HepG2 (cell line): Measurements from ENCODE around the gene FAM217B. TPM values are rescaled to one million over a fixed set of nuclear protein-coding genes. Genes with fewer than 3 reads are reported as not detected.

Experiments used
- ATAC-seq: fragments of 200-7000 bp; cut with Tn5 transposase; 3 replicates; pipeline ENCODE4 v1.9.1; 2020; ENCODE audit warnings: mild to moderate bottlenecking, moderate library complexity
- BruUV-seq: library from RNA; stranded (reverse); fragments of 400-500 nt; replicated peaks from 2 replicates; lab custom pipeline; 2021; lab: Mats Ljungman, UMichigan
- CTCF ChIA-PET: fragments of 300-600 bp; formaldehyde crosslinking; extraction: SDS; loops from one replicate; lab custom pipeline; 2021; ENCODE audit warnings: low total read pairs, inconsistent platforms, low intra/inter-chr PET ratio; lab: Yijun Ruan, JAX
- POLR2A ChIA-PET: fragments of 350-600 bp; sonication (Branson Sonifier 250); formaldehyde crosslinking; loops from one replicate; lab custom pipeline; 2020; ENCODE audit warnings: antibody characterized with exemption, inconsistent platforms; lab: Yijun Ruan, JAX
- DNase-seq: peaks from one replicate; pipeline ENCODE4 v3.0.0-alpha.2; 2015; ENCODE audit warnings: low spot score
- FAIRE-seq: peaks from 3 replicates; lab custom pipeline; 2011; peaks lifted over from hg19 to GRCh38; lab: Jason Lieb, UNC
- H2AFZ ChIP-seq: one replicate; pipeline ENCODE4 v1.6.1; 2011; ENCODE audit warnings: low read length, inconsistent platforms
- H3K27ac ChIP-seq: fragments of 300-600 bp; 3 replicates; pipeline ENCODE4 v1.8.0; 2011; ENCODE audit warnings: mixed run types, mild to moderate bottlenecking, mixed read lengths, low read length, inconsistent platforms; ENCODE audit not compliant: insufficient read depth; ENCODE audit errors: extremely low read length
- H3K27me3 ChIP-seq, 2 experiments: fragments of 200-600 bp in 1 of 2; 2 replicates in 1 of 2; 3 replicates in 1 of 2; pipeline versions ENCODE4 v1.6.0 to v1.8.0; 2011; ENCODE audit warnings: low read length in 2 of 2, mild to moderate bottlenecking in 2 of 2, moderate library complexity in 2 of 2, inconsistent platforms in 1 of 2; ENCODE audit not compliant: insufficient read depth in 2 of 2, control insufficient read depth in 1 of 2
- H3K36me3 ChIP-seq, 2 experiments: fragments of 200-600 bp in 1 of 2; replicated peaks in 1 of 2; 2 replicates in 1 of 2; 3 replicates in 1 of 2; pipeline versions ENCODE4 v1.5.1 to v1.8.0; 2011; ENCODE audit warnings: low read length in 2 of 2, inconsistent platforms in 1 of 2; ENCODE audit not compliant: insufficient read depth in 2 of 2, control insufficient read depth in 1 of 2
- H3K4me1 ChIP-seq: 2 replicates; pipeline ENCODE4 v1.5.1; 2012; ENCODE audit warnings: low read length, inconsistent platforms; ENCODE audit not compliant: insufficient read depth
- H3K4me2 ChIP-seq: 2 replicates; pipeline ENCODE4 v1.6.0; 2011; ENCODE audit warnings: low read depth, low read length, inconsistent platforms
- H3K4me3 ChIP-seq, 3 experiments: fragments of 200-600 bp in 1 of 3; sonication (generic), shearing (Covaris generic) in 1 of 3; replicated peaks in 1 of 3; 2 replicates each; pipeline ENCODE4 v1.5.1; 2011 to 2016; ENCODE audit warnings: low read length in 3 of 3, inconsistent platforms in 2 of 3, low read depth in 2 of 3, mild to moderate bottlenecking in 2 of 3, control low read depth in 1 of 3, mixed read lengths in 1 of 3; ENCODE audit not compliant: insufficient read depth in 1 of 3
- H3K79me2 ChIP-seq: one replicate; pipeline ENCODE4 v1.6.1; 2011; ENCODE audit warnings: low read length, inconsistent platforms; ENCODE audit not compliant: insufficient read depth
- H3K9ac ChIP-seq: 2 replicates; pipeline ENCODE4 v1.6.0; 2011; ENCODE audit warnings: mild to moderate bottlenecking, low read depth, low read length, inconsistent platforms; ENCODE audit not compliant: insufficient read depth
- H3K9me3 ChIP-seq: 2 replicates; pipeline ENCODE4 v1.5.1; 2012; ENCODE audit warnings: mild to moderate bottlenecking, low read length
- H4K20me1 ChIP-seq: 2 replicates; pipeline ENCODE4 v1.6.0; 2011; ENCODE audit warnings: inconsistent platforms, mild to moderate bottlenecking, low read length, moderate library complexity; ENCODE audit not compliant: insufficient read depth
- ARID2 ChIP-seq: sonication (generic); formaldehyde crosslinking; IDR thresholded peaks from 2 replicates; pipeline ENCODE4 v1.8.1; 2022; ENCODE audit warnings: mild to moderate bottlenecking, missing genetic modification reagents, borderline replicate concordance
- BCL6 ChIP-seq: IDR thresholded peaks from 2 replicates; pipeline ENCODE4 v1.6.1; 2016; ENCODE audit warnings: missing genetic modification reagents, missing compliant biosample characterization
- EEA1 ChIP-seq: sonication (generic); formaldehyde crosslinking; IDR thresholded peaks from 2 replicates; pipeline ENCODE4 v1.5.1; 2020; ENCODE audit warnings: mild to moderate bottlenecking, missing genetic modification reagents, borderline replicate concordance
- PHB2 ChIP-seq: fragments of 450-650 bp; IDR thresholded peaks from 2 replicates; pipeline ENCODE4 v1.6.1; 2018; ENCODE audit not compliant: partially characterized antibody
- PLRG1 ChIP-seq: fragments of 450-650 bp; conservative IDR thresholded peaks from 2 replicates; pipeline ENCODE4 v1.6.1; 2016
- RFX1 ChIP-seq: fragments of 450-650 bp; IDR thresholded peaks from 2 replicates; pipeline ENCODE4 v1.6.1; 2017
- SMARCC2 ChIP-seq: fragments of 450-650 bp; IDR thresholded peaks from 2 replicates; pipeline ENCODE4 v1.6.1; 2017; ENCODE audit warnings: antibody characterized with exemption, mild to moderate bottlenecking
- WGBS: methylation state at CpG from one replicate; pipeline ENCODE4 v1.1.6; 2017; ENCODE audit warnings: low lambda C conversion rate; 5-methylcytosine and 5-hydroxymethylcytosine counted together
- in situ Hi-C: cut with HindIII; loops from 2 replicates; pipeline ENCODE4 v1.10.0; 2017; ENCODE audit warnings: low pct_unique_long_range_greater_than_20kb; ENCODE audit not compliant: extremely low pct_ligation_motif_present
- intact Hi-C: fragments of 100-400 bp; cut with micrococcal nuclease; formaldehyde crosslinking; loops from one replicate; pipeline ENCODE4 v1.10.0; 2022; ENCODE audit not compliant: unreplicated experiment
- polyA plus RNA-seq, 8 experiments: library from polyadenylated mRNA; depleted of rRNA in 3 of 8; stranded (reverse) in 7 of 8; unstranded in 1 of 8; fragments of >200 nt; fragmentation: Illumina TruSeq in 4 of 8; extraction: Trizol in 4 of 8; gene quantifications; 2 replicates each; pipeline versions ENCODE4 v1.2.1 to v1.2.3, GENCODE V29; 2011 to 2016; ENCODE audit warnings: low read depth in 4 of 8, missing spikeins in 1 of 8, mixed read lengths in 1 of 8; ENCODE audit not compliant: insufficient read depth in 1 of 8
- total RNA-seq, 5 experiments: library from RNA; depleted of rRNA; stranded (reverse); fragments of >200 nt; fragmentation: Illumina TruSeq; extraction: Trizol; gene quantifications; 2 replicates each; pipeline ENCODE4 v1.2.3, GENCODE V29; 2016; ENCODE audit warnings: low read depth in 1 of 5
- TF ChIP-seq, protein P1 (sequence below): sonication (generic); formaldehyde crosslinking; IDR thresholded peaks from 2 replicates; pipeline ENCODE4 v1.4.0; 2020; ENCODE audit warnings: missing genetic modification reagents, borderline replicate concordance
- TF ChIP-seq, protein P2 (sequence below): sonication (generic); formaldehyde crosslinking; IDR thresholded peaks from 2 replicates; pipeline ENCODE4 v1.9.0; 2021; ENCODE audit warnings: missing genetic modification reagents, borderline replicate concordance
- TF ChIP-seq, protein P3 (sequence below): sonication (generic); formaldehyde crosslinking; IDR thresholded peaks from 2 replicates; pipeline ENCODE4 v1.5.0; 2020; ENCODE audit warnings: missing genetic modification reagents

Gene FAM217B
- total and polyA plus RNA-seq, 2 of the 13 experiments (the other 11 are each of a cell fraction or from before 2014, with no cell fraction given), result 11.1 to 14.3 TPM

DNA sequence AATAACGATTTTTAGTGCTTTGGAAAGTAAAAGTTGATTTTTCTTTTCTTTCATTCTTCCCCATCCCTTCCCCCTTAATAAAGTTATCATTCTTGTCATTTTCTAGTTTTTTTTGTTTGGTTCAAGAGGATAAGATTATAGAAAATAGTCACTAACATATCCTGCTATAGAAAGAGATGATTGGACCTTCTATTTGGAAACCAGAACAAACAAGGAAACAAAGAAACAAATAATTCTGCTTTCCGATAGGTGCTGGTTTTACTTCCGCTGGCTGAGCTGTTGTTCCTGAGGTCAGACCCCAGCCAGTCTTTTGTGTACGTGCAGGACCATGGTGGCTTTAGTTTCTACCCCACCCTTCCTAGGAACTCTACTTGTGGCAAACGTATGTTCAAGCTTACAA lies 17.9 kb downstream of the FAM217B start, which contains the start of gene CDH26:
Gene CDH26, plus strand, starts transcription at position 301 of the 400 bp plus-strand sequence. CDS start 304 bp downstream, outside the sequence.
- in situ Hi-C loops, result no loop called here
- WGBS, result 68% methylated on average over 5 of the region's 5 CpGs

More for the DNA sequence above, 17.9 kb downstream of the FAM217B start, which contains the start of gene CDH26:
- no peak within 1 kb of the TSS for H3K4me2 ChIP-seq
- BruUV-seq, result no TSS peak
- intact Hi-C loops, result no loop called here
- FAIRE-seq (no peak), DNase-seq (no peak), ATAC-seq (no peak)
- TF ChIP-seq EEA1 (CRISPR knock-in tag) (no peak), PHB2 (no peak), RFX1 (no peak), SMARCC2 (no peak), BCL6 (no peak), PLRG1 (no peak), ARID2 (CRISPR knock-in tag) (no peak)
- TF ChIP-seq, protein P1, sequence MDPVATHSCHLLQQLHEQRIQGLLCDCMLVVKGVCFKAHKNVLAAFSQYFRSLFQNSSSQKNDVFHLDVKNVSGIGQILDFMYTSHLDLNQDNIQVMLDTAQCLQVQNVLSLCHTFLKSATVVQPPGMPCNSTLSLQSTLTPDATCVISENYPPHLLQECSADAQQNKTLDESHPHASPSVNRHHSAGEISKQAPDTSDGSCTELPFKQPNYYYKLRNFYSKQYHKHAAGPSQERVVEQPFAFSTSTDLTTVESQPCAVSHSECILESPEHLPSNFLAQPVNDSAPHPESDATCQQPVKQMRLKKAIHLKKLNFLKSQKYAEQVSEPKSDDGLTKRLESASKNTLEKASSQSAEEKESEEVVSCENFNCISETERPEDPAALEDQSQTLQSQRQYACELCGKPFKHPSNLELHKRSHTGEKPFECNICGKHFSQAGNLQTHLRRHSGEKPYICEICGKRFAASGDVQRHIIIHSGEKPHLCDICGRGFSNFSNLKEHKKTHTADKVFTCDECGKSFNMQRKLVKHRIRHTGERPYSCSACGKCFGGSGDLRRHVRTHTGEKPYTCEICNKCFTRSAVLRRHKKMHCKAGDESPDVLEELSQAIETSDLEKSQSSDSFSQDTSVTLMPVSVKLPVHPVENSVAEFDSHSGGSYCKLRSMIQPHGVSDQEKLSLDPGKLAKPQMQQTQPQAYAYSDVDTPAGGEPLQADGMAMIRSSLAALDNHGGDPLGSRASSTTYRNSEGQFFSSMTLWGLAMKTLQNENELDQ (CRISPR knock-in tag), result no peak
- TF ChIP-seq, protein P2, sequence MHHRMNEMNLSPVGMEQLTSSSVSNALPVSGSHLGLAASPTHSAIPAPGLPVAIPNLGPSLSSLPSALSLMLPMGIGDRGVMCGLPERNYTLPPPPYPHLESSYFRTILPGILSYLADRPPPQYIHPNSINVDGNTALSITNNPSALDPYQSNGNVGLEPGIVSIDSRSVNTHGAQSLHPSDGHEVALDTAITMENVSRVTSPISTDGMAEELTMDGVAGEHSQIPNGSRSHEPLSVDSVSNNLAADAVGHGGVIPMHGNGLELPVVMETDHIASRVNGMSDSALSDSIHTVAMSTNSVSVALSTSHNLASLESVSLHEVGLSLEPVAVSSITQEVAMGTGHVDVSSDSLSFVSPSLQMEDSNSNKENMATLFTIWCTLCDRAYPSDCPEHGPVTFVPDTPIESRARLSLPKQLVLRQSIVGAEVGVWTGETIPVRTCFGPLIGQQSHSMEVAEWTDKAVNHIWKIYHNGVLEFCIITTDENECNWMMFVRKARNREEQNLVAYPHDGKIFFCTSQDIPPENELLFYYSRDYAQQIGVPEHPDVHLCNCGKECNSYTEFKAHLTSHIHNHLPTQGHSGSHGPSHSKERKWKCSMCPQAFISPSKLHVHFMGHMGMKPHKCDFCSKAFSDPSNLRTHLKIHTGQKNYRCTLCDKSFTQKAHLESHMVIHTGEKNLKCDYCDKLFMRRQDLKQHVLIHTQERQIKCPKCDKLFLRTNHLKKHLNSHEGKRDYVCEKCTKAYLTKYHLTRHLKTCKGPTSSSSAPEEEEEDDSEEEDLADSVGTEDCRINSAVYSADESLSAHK, result no peak
- TF ChIP-seq, protein P3, sequence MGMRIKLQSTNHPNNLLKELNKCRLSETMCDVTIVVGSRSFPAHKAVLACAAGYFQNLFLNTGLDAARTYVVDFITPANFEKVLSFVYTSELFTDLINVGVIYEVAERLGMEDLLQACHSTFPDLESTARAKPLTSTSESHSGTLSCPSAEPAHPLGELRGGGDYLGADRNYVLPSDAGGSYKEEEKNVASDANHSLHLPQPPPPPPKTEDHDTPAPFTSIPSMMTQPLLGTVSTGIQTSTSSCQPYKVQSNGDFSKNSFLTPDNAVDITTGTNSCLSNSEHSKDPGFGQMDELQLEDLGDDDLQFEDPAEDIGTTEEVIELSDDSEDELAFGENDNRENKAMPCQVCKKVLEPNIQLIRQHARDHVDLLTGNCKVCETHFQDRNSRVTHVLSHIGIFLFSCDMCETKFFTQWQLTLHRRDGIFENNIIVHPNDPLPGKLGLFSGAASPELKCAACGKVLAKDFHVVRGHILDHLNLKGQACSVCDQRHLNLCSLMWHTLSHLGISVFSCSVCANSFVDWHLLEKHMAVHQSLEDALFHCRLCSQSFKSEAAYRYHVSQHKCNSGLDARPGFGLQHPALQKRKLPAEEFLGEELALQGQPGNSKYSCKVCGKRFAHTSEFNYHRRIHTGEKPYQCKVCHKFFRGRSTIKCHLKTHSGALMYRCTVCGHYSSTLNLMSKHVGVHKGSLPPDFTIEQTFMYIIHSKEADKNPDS (CRISPR knock-in tag), result no peak
- H3K27ac ChIP-seq, result no peak within 1 kb of the TSS
- H3K9ac ChIP-seq, result no peak within 1 kb of the TSS
- H3K9me3 ChIP-seq, result no peaks in the 10 kb centered on the region
- H4K20me1 ChIP-seq, result no peaks in the 10 kb centered on the region
- ChIA-PET CTCF (no interaction called here), POLR2A (no interaction called here)
- no peaks in the 10 kb centered on the region for H3K4me1 ChIP-seq
- H3K27me3 ChIP-seq, result no peaks in the 10 kb centered on the region; a peak in 1 of 5 replicates
- H3K36me3 ChIP-seq, result no peaks in the 10 kb centered on the region
- no peak within 1 kb of the TSS for H2AFZ ChIP-seq
- no peak within 1 kb of the TSS for H3K4me3 ChIP-seq
- H3K79me2 ChIP-seq, result no peaks in the 10 kb centered on the region
